GM12801 (cell line): Measurements from ENCODE around the gene GDE1.

Experiments used
- CTCF ChIP-seq: IDR thresholded peaks from one replicate; pipeline ENCODE4 v1.5.1; 2011; ENCODE audit warnings: control low read depth; ENCODE audit not compliant: insufficient read length; ENCODE audit errors: extremely low read depth

The GDE1 gene

GRCh38 chr16:19555186-19555937 lies 33.5 kb upstream of the GDE1 start, which contains the start of gene VPS35L:
Gene VPS35L (plus strand): TSS chr16:19555703. CDS start chr16:19555730, 27 bp downstream.
- no peak for TF ChIP-seq CTCF

- TF ChIP-seq CTCF = no peak
These were observed 27.8 kb upstream of the GDE1 start for GRCh38 chr16:19549673-19550072.

- TF ChIP-seq CTCF = no peak
These were observed 26.2 kb upstream of the GDE1 start for GRCh38 chr16:19548144-19548543.

- TF ChIP-seq CTCF = no peak
These were observed 20.4 kb upstream of the GDE1 start for GRCh38 chr16:19542138-19542821.

GRCh38 chr16:19540241-19540970 lies 18.5 kb upstream of the GDE1 start:
- TF ChIP-seq CTCF = no peak

GRCh38 chr16:19532601-19533000 lies 10.7 kb upstream of the GDE1 start:
- no peak for TF ChIP-seq CTCF

- no peak for TF ChIP-seq CTCF
These were observed 6.8 kb upstream of the GDE1 start for GRCh38 chr16:19528666-19529065.
